Adrenal gland (tissue), 12 donors: ENCODE measurements around the gene RICTOR. TPM values are rescaled to one million over a fixed set of nuclear protein-coding genes. Genes with fewer than 3 reads are reported as not detected.

Experiments
- DNase-seq, 7 donors: peaks; one replicate each; pipeline ENCODE4 v3.0.0-alpha.2; 2019 to 2020
- H3K27ac ChIP-seq, 5 donors: fragments of 200-600 bp; sonication (generic) in 4 of 5; 1 replicate in 3 of 5; 2 replicates in 2 of 5; pipeline versions ENCODE4 v1.5.1 to v1.8.0; 2016 to 2020; ENCODE audit warnings: mild to moderate bottlenecking in 1 of 5
- H3K27me3 ChIP-seq: fragments of 200-600 bp; 2 replicates; pipeline ENCODE4 v1.8.0; 2021
- H3K36me3 ChIP-seq, 2 donors: fragments of 200-600 bp; replicated peaks in 1 of 2; 1 replicate in 1 of 2; 2 replicates in 1 of 2; pipeline versions ENCODE4 v1.5.1 to v1.8.0; 2018 to 2022
- H3K4me1 ChIP-seq, 2 donors: fragments of 200-600 bp; replicated peaks in 1 of 2; 1 replicate in 1 of 2; 2 replicates in 1 of 2; pipeline versions ENCODE4 v1.5.1 to v1.8.0; 2018 to 2021
- H3K4me3 ChIP-seq, 4 donors: fragments of 200-600 bp; sonication (generic) in 3 of 4; one replicate each; pipeline ENCODE4 v1.5.1; 2016 to 2018
- H3K9me3 ChIP-seq, 3 donors: fragments of 200-600 bp; sonication (generic) in 1 of 3; replicated peaks in 1 of 3; 1 replicate in 2 of 3; 2 replicates in 1 of 3; pipeline versions ENCODE4 v1.5.1 to v1.8.0; 2016 to 2021
- POLR2A ChIP-seq, 2 donors: fragments of 450-650 bp; IDR thresholded peaks; one replicate each; pipeline ENCODE4 v1.6.1; 2017; ENCODE audit warnings: antibody characterized with exemption in 2 of 2, mild to moderate bottlenecking in 2 of 2, moderate library complexity in 1 of 2
- WGBS, 4 donors: extraction: QIAGEN DNeasy Blood & Tissue Kit in 2 of 4; methylation state at CpG; one replicate each; pipeline versions ENCODE4 v1.1.5 to v1.1.7; 2013 to 2017; 5-methylcytosine and 5-hydroxymethylcytosine counted together
- intact Hi-C, 2 donors: fragments of 100-400 bp; cut with DNase I; formaldehyde crosslinking; loops; one replicate each; pipeline versions ENCODE4 v1.14.1 to v1.15.0; 2022 to 2023
- polyA plus RNA-seq, 3 donors: library from polyadenylated mRNA; stranded (reverse); fragments of 200-250 nt in 2 of 3; fragments of 350-450 nt in 1 of 3; fragmentation: Illumina TruSeq in 1 of 3; extraction: RNeasy Lipid Tissue Mini Kit (QIAGEN cat#74804) in 1 of 3; gene quantifications; one replicate each; pipeline ENCODE4 v1.2.3, GENCODE V29; 2013 to 2014
- total RNA-seq, 9 donors: library from RNA; depleted of rRNA in 4 of 9; stranded (reverse); fragments of >200 nt in 4 of 9; fragments of 120-200 nt in 1 of 9; fragmentation: NEBNext Ultra II Directional in 1 of 9; extraction: Animal tissue kit (Norgen Biotek cat#: 25700) in 1 of 9; gene quantifications; one replicate each; pipeline versions ENCODE4 v1.1.0 to v1.2.4, GENCODE V29; 2013 to 2023
- TF ChIP-seq, protein P1 (sequence below), 6 experiments: fragments of 450-650 bp in 4 of 6; fragments of 200-600 bp in 2 of 6; sonication (generic) in 1 of 6; IDR thresholded peaks; 1 replicate in 5 of 6; 2 replicates in 1 of 6; pipeline versions ENCODE4 v1.5.1 to v1.8.0; 2016 to 2021; ENCODE audit warnings: antibody characterized with exemption in 6 of 6, mild to moderate bottlenecking in 2 of 6, moderate library complexity in 1 of 6
- donor health status: healthy with polysubstance abuse.
- donor health status: Bipolar disorder and iron deficiency.
- donor health status: DM: yes; HTN: yes; CAD: no.
- donor health status: DM: no; HTN: no; CAD: no.
- donor health status: DM: no; HTN: no; CAD: no.
- donor health status: DM: yes; HTN: yes; CAD: no.

Gene RICTOR
- total and polyA plus RNA-seq, 12 donors, result 4.7 to 44.7 (median 21.7) TPM

DNA sequence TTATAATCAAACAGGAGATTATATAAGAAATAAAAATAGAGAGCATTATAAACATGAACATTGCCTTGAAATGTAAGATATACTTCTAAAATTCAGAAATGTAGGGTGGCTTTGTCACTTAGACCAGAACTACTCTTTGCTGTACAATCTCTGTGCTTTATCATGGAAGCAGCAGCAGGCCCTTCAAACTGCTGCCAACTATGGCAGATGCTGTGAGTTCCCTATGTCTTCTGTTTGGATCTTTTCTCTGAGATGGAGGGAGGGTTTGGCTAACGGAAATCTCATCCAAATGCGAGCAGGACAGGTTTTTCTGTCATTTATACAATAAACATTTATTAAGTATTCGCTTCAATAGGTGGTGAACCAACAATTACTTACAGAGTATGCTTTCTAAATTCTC is 34.8 kb upstream of the RICTOR start:
- WGBS, 4 donors, result 80 to 90% (median 82%) methylated on average over 3 of the region's 3 CpGs
- H3K36me3 ChIP-seq, result peaks cover 0 to 3% of the 10 kb centered on the region in 2 donors

DNA sequence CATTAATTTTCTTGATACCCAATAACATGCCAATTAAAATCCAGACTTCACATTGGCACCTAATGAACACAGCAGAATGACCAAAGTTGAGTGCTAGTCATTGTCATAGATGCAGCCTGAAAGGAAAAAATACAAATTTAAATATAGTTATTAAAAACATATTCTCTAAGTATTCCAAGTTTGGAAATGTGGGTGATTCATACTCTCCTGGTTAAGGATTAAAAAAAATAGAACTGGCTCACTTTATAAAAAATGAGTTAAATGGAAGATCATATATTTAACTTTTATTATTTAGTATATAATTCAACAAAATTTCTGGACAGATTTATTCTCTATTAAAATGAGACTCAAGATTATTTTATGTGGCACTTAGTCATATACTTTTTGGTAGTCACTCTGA is 33.2 kb upstream of the RICTOR start:
- intact Hi-C loops, result no loop called here
- Histone ChIP-seq H3K4me3 (no peak overlapping the region), H3K36me3 (peaks cover 0 to 3% of the 10 kb centered on the region in 2 donors), H3K9me3 (no peaks in the 10 kb centered on the region), H3K27ac (no peak overlapping the region), H3K27me3 (no peaks in the 10 kb centered on the region), H3K4me1 (no peaks in the 10 kb centered on the region)
- no peak for DNase-seq
- TF ChIP-seq, protein P1, sequence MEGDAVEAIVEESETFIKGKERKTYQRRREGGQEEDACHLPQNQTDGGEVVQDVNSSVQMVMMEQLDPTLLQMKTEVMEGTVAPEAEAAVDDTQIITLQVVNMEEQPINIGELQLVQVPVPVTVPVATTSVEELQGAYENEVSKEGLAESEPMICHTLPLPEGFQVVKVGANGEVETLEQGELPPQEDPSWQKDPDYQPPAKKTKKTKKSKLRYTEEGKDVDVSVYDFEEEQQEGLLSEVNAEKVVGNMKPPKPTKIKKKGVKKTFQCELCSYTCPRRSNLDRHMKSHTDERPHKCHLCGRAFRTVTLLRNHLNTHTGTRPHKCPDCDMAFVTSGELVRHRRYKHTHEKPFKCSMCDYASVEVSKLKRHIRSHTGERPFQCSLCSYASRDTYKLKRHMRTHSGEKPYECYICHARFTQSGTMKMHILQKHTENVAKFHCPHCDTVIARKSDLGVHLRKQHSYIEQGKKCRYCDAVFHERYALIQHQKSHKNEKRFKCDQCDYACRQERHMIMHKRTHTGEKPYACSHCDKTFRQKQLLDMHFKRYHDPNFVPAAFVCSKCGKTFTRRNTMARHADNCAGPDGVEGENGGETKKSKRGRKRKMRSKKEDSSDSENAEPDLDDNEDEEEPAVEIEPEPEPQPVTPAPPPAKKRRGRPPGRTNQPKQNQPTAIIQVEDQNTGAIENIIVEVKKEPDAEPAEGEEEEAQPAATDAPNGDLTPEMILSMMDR (IDR thresholded peaks at IDR 0.05), result no peak

More for the DNA sequence above, 34.8 kb upstream of the RICTOR start:
- no peak for DNase-seq
- Histone ChIP-seq H3K27me3 (no peaks in the 10 kb centered on the region), H3K9me3 (no peaks in the 10 kb centered on the region), H3K4me3 (no peak overlapping the region), H3K27ac (no peak overlapping the region), H3K4me1 (no peaks in the 10 kb centered on the region)
- intact Hi-C loops, result no loop called here
- TF ChIP-seq POLR2A (IDR thresholded peaks at IDR 0.05), result no peak
- TF ChIP-seq, protein P1 (IDR thresholded peaks at IDR 0.05), result no peak

DNA sequence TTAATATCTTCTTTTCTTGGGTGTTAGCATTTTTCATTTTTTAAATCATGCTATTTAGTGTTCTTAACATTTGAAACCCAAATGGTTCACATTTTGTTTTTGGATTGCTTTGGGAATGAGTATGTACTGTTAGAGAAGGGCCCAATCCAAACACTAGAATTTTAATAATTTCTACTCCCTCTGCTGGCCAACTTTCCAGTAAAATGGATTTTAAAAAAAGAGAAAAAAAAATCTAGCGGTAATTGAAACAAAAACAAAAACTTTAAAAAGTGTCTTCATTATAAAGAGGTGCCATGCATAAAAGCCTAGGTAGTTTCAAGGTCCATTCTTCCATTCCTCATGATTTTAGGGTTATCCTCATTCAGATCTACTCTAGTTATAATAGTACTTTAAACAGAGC is 32.1 kb upstream of the RICTOR start:
- H3K36me3 ChIP-seq, result peaks cover 0 to 3% of the 10 kb centered on the region in 2 donors
- no peaks in the 10 kb centered on the region for H3K27me3 ChIP-seq
- intact Hi-C loops, result no loop called here
- 47 to 63% (median 58%) methylated on average over 1 of the region's 1 CpG for WGBS, 4 donors
- H3K27ac ChIP-seq, result no peak overlapping the region
- no peaks in the 10 kb centered on the region for H3K9me3 ChIP-seq
- TF ChIP-seq POLR2A (IDR thresholded peaks at IDR 0.05), result no peak
- TF ChIP-seq, protein P1 (IDR thresholded peaks at IDR 0.05), result peak in 5 of 6 experiments; percentile 16 to 29 (median 24)
- H3K4me3 ChIP-seq, result no peak overlapping the region
- DNase-seq, result no peak
- no peaks in the 10 kb centered on the region for H3K4me1 ChIP-seq

DNA sequence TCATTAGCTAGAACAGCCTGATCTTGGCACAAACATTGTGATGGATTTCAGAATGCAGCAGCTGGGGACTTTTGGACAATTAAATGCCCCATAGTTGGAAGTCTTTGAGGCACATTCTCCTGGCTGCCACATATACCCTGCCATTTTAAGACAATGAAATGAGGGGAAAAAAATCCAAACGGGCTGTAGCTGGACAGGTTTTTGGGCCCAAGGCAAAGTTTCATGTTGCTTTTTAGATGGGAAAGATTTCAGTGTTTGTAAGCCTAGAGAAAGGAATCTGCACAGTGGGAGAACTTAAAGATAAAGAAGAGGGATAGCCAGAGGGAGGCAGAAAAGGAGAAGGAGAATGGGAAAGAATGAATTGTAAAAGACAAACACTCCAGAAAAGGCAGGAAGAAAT is 30.0 kb upstream of the RICTOR start:
- no peak overlapping the region for H3K27ac ChIP-seq
- no peak overlapping the region for H3K4me3 ChIP-seq
- peaks cover 0 to 3% of the 10 kb centered on the region in 2 donors for H3K36me3 ChIP-seq
- H3K9me3 ChIP-seq, result no peaks in the 10 kb centered on the region
- DNase-seq, result no peak
- WGBS, 4 donors, result 69 to 86% (median 78%) methylated on average over 1 of the region's 1 CpG
- intact Hi-C loops, result no loop called here
- H3K4me1 ChIP-seq, result no peaks in the 10 kb centered on the region
- H3K27me3 ChIP-seq, result no peaks in the 10 kb centered on the region
- TF ChIP-seq POLR2A (IDR thresholded peaks at IDR 0.05), result no peak
- TF ChIP-seq, protein P1 (IDR thresholded peaks at IDR 0.05), result no peak
